ENCODE results near the gene PRDM2.

Gene PRDM2

GRCh38 chr1:13732971-13733667 is 33.1 kb downstream of the PRDM2 start:
- DNase-seq (ENCODE audit: low read depth): peak; percentile 24

DNA sequence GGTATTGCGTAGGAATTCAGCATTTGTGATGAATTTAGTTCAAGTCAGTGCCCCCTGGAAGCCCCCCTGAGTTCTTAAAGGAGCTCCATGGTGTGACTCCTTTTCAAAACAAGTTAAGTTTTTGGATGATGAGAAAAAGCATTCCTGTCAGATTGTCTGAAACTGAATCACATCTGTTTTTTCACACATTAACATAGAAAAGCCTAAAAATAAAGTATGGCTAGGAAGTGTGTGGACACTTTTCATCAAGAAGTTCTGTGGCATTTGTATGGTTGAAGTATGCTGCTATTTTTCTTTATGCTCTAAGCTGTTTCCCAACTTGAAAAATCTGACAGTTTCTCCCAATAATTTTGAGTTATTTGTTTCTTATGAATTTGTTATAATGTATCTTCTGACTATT is 33.7 kb downstream of the PRDM2 start:
- no peak for DNase-seq (ENCODE audit: low read depth)

DNA sequence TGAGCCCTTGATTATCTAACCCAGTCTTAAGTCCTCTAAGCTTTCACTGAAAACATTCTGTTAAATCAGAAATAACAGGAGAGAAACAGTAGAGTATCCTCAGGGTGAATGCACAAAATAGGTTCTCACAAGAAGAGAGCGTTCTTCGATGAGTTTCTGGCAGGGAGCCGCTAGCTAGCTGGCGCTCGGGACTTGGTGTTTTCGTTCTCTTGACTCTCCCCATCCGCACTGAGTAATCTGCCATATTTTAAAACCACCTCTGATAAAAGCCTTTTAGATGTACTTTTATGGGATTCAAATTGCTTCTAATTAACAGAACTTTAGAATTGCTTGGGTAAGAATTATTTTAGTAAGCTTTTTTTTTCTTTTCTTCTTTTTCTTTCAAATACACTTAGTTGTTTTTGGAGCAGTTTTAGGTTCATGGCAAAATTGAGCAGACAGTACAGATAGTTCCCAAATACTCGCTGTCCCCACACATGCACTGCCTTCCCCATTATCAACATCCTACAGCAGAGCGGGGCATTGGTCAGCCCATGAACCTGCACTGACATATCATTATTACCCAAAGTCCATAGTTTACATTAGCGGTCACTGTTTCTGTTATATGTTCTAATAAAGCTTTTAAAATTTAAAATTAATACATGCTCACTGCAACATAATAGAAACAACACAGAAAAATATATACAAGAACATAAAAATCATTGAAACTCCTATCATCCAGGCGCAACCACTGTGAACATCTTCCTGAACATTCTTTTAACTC is 35.4 kb downstream of the PRDM2 start:
- DNase-seq (ENCODE audit: low read depth): no peak

DNA sequence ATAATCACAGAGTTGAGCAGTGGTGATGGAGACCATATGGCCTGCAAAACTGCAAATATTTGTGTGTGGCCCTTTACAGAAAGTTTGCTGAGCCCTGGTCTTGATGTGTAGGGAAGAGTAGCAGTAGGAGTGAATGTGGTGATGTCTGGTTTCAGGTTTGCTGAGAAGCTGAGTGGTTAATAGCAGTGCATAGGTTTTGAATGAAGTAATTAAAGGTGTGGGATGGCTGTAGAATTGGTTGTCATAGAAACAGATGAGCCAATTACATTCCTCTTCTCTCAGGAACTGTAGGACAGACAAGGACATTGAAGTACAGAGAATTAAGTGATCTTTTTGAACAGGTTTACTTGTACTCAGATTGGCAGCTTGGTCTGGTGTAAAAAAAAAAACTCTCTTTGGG is 37.4 kb downstream of the PRDM2 start:
- no peak for DNase-seq (ENCODE audit: low read depth)

DNA sequence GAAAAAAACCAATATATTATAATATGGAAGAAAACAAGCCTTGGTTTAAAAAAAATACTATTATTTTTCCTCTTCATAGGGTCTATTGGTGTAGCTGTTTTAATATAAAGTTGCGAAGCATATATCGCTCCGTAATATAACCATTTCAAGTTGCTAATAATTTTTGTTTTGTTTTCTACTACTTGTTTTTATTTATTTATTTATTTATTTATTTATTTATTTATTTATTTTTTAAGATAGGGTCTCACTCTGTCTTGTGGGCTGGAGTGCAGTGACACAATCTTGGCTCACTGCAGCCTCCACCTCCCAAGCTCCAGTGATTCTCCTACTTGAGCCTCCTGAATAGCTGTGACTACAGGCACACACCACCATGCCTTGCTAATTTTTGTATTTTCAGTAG is 46.4 kb downstream of the PRDM2 start:
- DNase-seq (ENCODE audit: low read depth): no peak

DNA sequence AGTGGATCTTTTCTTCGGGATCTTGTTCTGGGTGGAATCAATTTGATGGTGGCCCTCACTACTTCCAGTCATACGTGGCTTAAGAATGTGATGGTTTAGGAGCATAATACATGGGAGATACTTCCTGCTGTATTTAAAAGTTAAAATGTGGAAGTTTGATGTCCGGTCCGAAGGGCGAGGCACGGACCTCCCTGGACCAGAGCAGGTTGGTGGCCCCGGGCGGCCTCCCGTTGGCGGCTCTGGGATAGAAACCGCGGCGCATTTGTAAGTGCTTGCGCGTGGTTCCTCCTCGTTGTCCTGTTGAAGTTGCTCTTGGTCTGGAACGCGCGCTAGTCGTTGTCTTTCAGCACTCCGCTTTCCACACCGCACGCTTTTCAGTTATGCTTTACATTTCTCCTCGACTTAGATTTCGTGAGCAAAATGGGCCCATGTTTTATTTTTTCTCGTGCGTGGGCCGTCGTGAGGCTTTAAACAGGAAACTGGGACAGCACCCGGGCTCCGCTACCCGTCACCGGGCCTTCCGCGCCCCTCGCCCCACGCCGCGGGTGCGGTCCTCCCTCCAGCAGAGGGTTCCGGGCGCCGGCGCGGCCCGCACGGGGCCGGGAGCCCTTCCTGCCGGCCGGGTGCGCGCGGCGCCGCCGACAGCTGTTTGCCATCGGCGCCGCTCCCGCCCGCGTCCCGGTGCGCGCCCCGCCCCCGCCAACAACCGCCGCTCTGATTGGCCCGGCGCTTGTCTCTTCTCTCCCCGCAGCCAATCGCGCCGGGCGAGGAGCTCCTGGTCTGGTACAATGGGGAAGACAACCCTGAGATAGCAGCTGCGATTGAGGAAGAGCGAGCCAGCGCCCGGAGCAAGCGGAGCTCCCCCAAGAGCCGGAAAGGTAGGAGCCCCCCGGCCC is 48.9 kb downstream of the PRDM2 start:
- peak; percentile 95 for DNase-seq (ENCODE audit: low read depth)

- peak; percentile 48 for DNase-seq (ENCODE audit: low read depth)
Measured at GRCh38 chr1:13749543-13750341, 49.8 kb downstream of the PRDM2 start.

GRCh38 chr1:13751458-13751871 is 51.5 kb downstream of the PRDM2 start:
- DNase-seq (ENCODE audit: low read depth): no peak

- no peak for DNase-seq (ENCODE audit: low read depth)
Measured at GRCh38 chr1:13751985-13752384, 52.0 kb downstream of the PRDM2 start.

DNA sequence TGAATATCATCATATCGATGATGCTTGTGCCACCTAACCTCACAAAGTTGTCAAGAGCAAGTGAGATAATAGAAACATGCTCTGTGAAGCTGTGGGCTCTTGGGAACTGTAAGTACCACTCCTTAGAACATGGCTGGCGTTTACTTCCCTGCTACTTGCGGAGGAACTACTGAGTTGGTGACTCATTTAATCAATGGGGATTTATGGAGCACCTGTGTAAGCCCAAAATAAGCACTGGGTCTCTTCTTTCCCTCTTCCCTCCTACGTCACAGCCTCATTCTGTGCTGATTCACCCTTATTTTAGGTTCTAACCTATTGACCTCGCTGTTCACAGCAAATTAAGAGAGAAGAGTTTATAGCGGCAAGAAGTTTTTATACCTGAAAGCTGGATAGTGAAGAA is 52.9 kb downstream of the PRDM2 start:
- DNase-seq (ENCODE audit: low read depth): no peak

GRCh38 chr1:13753636-13754402 is 53.8 kb downstream of the PRDM2 start:
- no peak for DNase-seq (ENCODE audit: low read depth)

GRCh38 chr1:13754510-13755103 is 54.6 kb downstream of the PRDM2 start:
- DNase-seq (ENCODE audit: low read depth): peak; percentile 30

DNA sequence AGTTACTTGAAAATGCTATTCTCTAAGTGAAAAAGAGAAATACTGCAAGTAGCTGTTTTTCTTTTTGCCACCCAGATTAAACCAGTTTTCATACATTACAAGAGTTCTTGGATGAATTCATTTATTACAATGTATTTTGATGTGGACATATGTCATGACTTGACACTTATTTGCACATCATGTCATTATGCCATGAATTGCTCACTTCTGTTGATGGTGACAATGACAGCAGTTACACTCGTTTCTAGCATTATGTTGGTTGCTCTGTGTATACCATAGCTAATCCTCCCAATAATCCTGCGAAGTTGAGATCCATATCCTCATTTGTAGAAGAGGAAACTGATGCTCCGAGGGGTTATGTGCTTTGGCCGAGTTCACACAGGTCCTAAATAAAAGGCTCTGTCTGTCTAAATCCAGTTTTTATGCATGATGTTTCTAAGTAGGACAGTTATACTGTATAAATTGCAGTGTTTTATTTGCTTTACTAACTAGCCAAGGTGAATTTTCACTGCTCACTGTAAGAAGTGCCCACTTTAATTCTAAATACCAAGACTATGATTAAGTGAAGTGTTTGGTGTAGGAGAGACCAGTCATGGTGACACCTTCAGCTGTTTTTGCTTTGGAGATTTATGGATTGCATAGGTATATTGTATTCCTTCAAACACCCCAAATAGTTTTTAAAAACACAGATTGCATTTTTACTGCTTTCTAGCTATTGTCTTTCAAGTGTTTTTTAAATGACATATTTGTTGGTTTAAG is 56.7 kb downstream of the PRDM2 start:
- no peak for DNase-seq (ENCODE audit: low read depth)

DNA sequence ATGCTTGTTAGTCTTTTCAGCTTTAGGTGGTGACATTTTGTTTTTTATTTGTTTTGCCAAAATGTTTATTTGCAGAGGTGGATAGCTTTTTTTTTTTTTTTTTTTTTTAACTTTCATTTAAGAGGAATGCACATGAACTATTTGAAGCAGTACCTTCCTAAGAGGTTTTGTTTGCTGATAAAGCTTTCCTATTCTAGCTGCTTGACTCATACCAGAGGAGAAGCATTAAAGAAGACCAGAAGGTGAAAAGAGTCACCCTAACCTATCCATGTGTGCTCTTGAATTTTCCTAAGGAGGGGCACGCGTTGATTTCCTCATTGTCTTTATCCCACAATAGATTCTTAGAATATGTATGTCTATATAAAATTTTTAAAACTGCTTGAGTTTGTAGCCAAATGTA is 57.7 kb downstream of the PRDM2 start:
- no peak for DNase-seq (ENCODE audit: low read depth)

DNA sequence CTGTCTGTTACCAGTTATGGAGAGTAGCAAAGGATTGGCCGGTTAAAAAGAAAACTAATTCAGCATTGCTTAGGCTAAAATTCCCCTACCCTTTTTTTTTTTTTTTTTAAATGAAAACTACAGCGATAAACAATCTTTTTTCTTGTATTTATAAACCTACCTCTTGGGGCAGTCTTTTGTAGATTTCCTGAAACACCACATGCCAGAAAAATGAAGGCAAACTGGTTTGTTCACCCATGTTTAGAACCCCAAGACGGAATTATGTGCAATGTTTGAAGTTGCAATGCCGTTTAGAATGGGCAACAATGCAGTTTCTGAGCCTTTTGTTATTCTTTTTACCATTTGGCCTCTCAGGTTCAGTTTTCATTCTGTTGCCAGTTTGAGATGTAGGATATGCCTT is 59.1 kb downstream of the PRDM2 start:
- DNase-seq (ENCODE audit: low read depth): no peak

DNA sequence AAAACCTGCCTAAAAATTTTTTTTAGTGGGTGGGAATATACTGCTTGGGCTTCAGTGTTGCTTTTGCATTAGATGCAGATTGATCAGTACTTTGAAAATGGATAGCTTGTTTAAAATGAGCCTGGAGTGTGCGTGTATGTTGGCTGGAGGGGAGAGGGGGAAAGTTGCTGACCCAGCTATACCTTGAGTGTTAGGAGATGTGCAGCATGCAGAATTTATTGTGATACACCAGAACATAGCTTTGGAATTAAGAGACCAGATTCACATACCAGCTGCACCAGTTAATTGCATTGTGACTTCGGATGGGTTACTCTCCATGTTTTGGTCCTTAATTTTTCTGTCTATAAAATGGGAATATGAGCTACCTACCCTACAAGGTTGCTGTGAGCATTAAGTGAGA is 60.4 kb downstream of the PRDM2 start:
- no peak for DNase-seq (ENCODE audit: low read depth)

DNA sequence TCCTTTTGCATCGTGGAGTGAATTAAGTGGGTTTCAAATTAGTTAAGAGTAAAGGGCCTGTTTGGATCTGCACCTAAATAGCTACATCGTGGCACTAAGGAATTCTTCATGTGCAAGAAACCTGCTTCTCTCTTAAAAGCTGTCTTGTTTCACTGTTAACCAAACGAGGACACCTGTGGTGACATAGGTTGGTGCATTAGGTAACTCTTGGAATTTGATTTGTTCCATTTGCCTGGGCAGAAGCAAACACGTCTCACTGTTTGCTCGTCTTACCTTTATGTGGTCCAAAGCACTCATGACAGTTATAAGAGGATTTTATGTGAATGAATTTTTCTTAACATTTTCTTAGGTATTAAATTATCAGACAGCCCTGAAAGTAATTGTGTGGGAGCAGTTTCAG is 60.9 kb downstream of the PRDM2 start:
- DNase-seq (ENCODE audit: low read depth): no peak

- DNase-seq (ENCODE audit: low read depth): no peak
Measured at GRCh38 chr1:13761883-13762282, 61.9 kb downstream of the PRDM2 start.

GRCh38 chr1:13762642-13763041 is 62.7 kb downstream of the PRDM2 start:
- no peak for DNase-seq (ENCODE audit: low read depth)

- DNase-seq (ENCODE audit: low read depth): no peak
Measured at GRCh38 chr1:13763222-13763621, 63.2 kb downstream of the PRDM2 start.

Measured in fibroblast of gingiva (primary cell).